WTC11 (cell line): ENCODE measurements around the gene TPRG1L. TPM values are rescaled to one million over a fixed set of nuclear protein-coding genes. Genes with fewer than 3 reads are reported as not detected.

ENCODE experiments used
- ATAC-seq: fragments of 200-7000 bp; cut with Tn5 transposase; 2 replicates; pipeline ENCODE4 v1.10.0; 2021; ENCODE audit warnings: mild to moderate bottlenecking, moderate library complexity
- CTCF ChIA-PET: fragments of 300-600 bp; sonication (Branson Sonifier 250); formaldehyde crosslinking; loops from one replicate; lab custom pipeline; 2021; ENCODE audit warnings: antibody characterized with exemption; lab: Charles Lee
- POLR2A ChIA-PET: fragments of 350-600 bp; sonication (Branson Sonifier 250); formaldehyde crosslinking; loops from one replicate; lab custom pipeline; 2021; ENCODE audit warnings: antibody characterized with exemption; lab: Charles Lee
- DNase-seq: peaks from one replicate; pipeline ENCODE4 v3.0.0; 2021; ENCODE audit warnings: low spot score
- H3K27ac Mint-ChIP-seq: 2 replicates; pipeline ENCODE4 v1.8.0; 2021; ENCODE audit warnings: mixed read lengths
- H3K27me3 Mint-ChIP-seq: 2 replicates; pipeline ENCODE4 v1.8.0; 2021; ENCODE audit warnings: low read depth, mild to moderate bottlenecking, moderate library complexity, mixed read lengths
- H3K36me3 Mint-ChIP-seq: 2 replicates; pipeline ENCODE4 v1.8.0; 2021; ENCODE audit warnings: mixed read lengths
- H3K4me1 Mint-ChIP-seq: 2 replicates; pipeline ENCODE4 v1.8.0; 2022; ENCODE audit warnings: mixed read lengths
- H3K4me3 Mint-ChIP-seq: 2 replicates; pipeline ENCODE4 v1.8.0; 2021; ENCODE audit warnings: mild to moderate bottlenecking, moderate library complexity, mixed read lengths
- H3K9me3 Mint-ChIP-seq: 2 replicates; pipeline ENCODE4 v1.8.0; 2021; ENCODE audit warnings: mixed read lengths
- ESRRA ChIP-seq: sonication (generic); formaldehyde crosslinking; IDR thresholded peaks from 2 replicates; pipeline ENCODE4 v1.8.1; 2022; ENCODE audit warnings: mild to moderate bottlenecking, missing genetic modification reagents, borderline replicate concordance
- FOXK1 ChIP-seq: sonication (generic); formaldehyde crosslinking; IDR thresholded peaks from 2 replicates; pipeline ENCODE4 v1.8.0; 2022; ENCODE audit warnings: mild to moderate bottlenecking, moderate library complexity, missing genetic modification reagents
- GABPB1 ChIP-seq: sonication (generic); formaldehyde crosslinking; IDR thresholded peaks from 2 replicates; pipeline ENCODE4 v1.8.1; 2023; ENCODE audit warnings: mild to moderate bottlenecking, missing genetic modification reagents
- MYBL2 ChIP-seq: sonication (generic); formaldehyde crosslinking; IDR thresholded peaks from 2 replicates; pipeline ENCODE4 v1.8.1; 2023; ENCODE audit warnings: mild to moderate bottlenecking, moderate library complexity, missing genetic modification reagents
- NFYB ChIP-seq: sonication (generic); formaldehyde crosslinking; conservative IDR thresholded peaks from 2 replicates; pipeline ENCODE4 v1.8.0; 2022; ENCODE audit warnings: low read depth, missing genetic modification reagents
- NR1H2 ChIP-seq: sonication (generic); formaldehyde crosslinking; IDR thresholded peaks from 2 replicates; pipeline ENCODE4 v1.9.0; 2021; ENCODE audit warnings: mild to moderate bottlenecking, moderate library complexity, missing genetic modification reagents
- PREB ChIP-seq: sonication (generic); formaldehyde crosslinking; IDR thresholded peaks from 2 replicates; pipeline ENCODE4 v1.8.1; 2022; ENCODE audit warnings: mild to moderate bottlenecking, missing genetic modification reagents, moderate library complexity, borderline replicate concordance
- USF1 ChIP-seq: sonication (generic); formaldehyde crosslinking; IDR thresholded peaks from 2 replicates; pipeline ENCODE4 v1.8.0; 2022; ENCODE audit warnings: mild to moderate bottlenecking, missing genetic modification reagents
- ZNF219 ChIP-seq: sonication (generic); formaldehyde crosslinking; IDR thresholded peaks from 2 replicates; pipeline ENCODE4 v1.8.0; 2023; ENCODE audit warnings: missing genetic modification reagents, mild to moderate bottlenecking, borderline replicate concordance
- ZNF263 ChIP-seq: sonication (generic); formaldehyde crosslinking; IDR thresholded peaks from 2 replicates; pipeline ENCODE4 v1.8.1; 2022; ENCODE audit warnings: low read depth, mild to moderate bottlenecking, moderate library complexity, missing genetic modification reagents
- ZNF423 ChIP-seq: fragments of 250-450 bp; sonication (Bioruptor Pico); IDR thresholded peaks from 2 replicates; pipeline ENCODE4 v2.1.2; 2022; ENCODE audit warnings: mild to moderate bottlenecking, moderate library complexity
- ZSCAN18 ChIP-seq: fragments of 250-450 bp; sonication (Bioruptor Pico); IDR thresholded peaks from 2 replicates; pipeline ENCODE4 v2.1.2; 2022; ENCODE audit warnings: mild to moderate bottlenecking, moderate library complexity
- total RNA-seq: library from RNA; stranded (reverse); gene quantifications from 3 replicates; pipeline ENCODE4 v1.2.3, GENCODE V29; 2021
- TF ChIP-seq, protein P1 (sequence below): sonication (generic); formaldehyde crosslinking; IDR thresholded peaks from 2 replicates; pipeline ENCODE4 v1.8.1; 2023; ENCODE audit warnings: mild to moderate bottlenecking, missing genetic modification reagents, borderline replicate concordance
- TF ChIP-seq, protein P2 (sequence below): sonication (generic); formaldehyde crosslinking; IDR thresholded peaks from 2 replicates; pipeline ENCODE4 v1.8.1; 2022; ENCODE audit warnings: low read depth, missing genetic modification reagents, borderline replicate concordance
- TF ChIP-seq, protein P3 (sequence below): sonication (generic); formaldehyde crosslinking; IDR thresholded peaks from 2 replicates; pipeline ENCODE4 v1.8.1; 2022; ENCODE audit warnings: low read depth, mild to moderate bottlenecking, moderate library complexity, missing genetic modification reagents, borderline replicate concordance
- TF ChIP-seq, protein P4 (sequence below): fragments of 250-450 bp; sonication (Bioruptor Pico); IDR thresholded peaks from 2 replicates; pipeline ENCODE4 v1.9.0; 2021; ENCODE audit warnings: mild to moderate bottlenecking, borderline replicate concordance
- TF ChIP-seq, protein P5 (sequence below): sonication (generic); formaldehyde crosslinking; IDR thresholded peaks from 2 replicates; pipeline ENCODE4 v1.8.1; 2023; ENCODE audit warnings: mild to moderate bottlenecking, missing genetic modification reagents, moderate library complexity

Gene TPRG1L
- total RNA-seq, 1 experiment from 2014 or later: 20.9 TPM

DNA sequence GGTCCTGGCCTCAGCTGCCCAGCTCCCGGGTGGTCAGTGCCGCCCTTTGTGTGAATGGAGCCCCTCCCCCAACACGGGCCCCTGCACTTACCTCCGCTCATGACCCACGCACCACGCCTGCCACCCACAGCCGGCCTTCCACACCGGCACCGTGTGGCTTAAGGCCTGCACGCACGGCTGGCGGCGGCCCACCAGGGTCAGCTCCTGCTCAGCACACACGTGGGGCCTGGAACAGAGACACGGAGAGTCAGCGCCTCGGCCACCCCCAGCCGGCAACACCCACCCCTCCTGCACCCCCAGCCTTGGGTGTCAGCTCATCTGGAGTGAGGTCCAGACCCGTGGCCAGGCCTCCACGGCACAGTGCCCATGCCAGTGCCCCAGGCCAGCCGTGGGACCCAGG, 22.4 kb upstream of the TPRG1L start:
- Mint-ChIP-seq H3K4me3 (no peak overlapping the region), H3K9me3 (no peaks in the 10 kb centered on the region), H3K27me3 (no peaks in the 10 kb centered on the region), H3K27ac (no peak overlapping the region), H3K4me1 (peaks cover 13% of the 10 kb centered on the region), H3K36me3 (no peaks in the 10 kb centered on the region)
- ATAC-seq: no peak
- DNase-seq: no peak
- POLR2A ChIA-PET: no interaction called here
- TF ChIP-seq, protein P1, sequence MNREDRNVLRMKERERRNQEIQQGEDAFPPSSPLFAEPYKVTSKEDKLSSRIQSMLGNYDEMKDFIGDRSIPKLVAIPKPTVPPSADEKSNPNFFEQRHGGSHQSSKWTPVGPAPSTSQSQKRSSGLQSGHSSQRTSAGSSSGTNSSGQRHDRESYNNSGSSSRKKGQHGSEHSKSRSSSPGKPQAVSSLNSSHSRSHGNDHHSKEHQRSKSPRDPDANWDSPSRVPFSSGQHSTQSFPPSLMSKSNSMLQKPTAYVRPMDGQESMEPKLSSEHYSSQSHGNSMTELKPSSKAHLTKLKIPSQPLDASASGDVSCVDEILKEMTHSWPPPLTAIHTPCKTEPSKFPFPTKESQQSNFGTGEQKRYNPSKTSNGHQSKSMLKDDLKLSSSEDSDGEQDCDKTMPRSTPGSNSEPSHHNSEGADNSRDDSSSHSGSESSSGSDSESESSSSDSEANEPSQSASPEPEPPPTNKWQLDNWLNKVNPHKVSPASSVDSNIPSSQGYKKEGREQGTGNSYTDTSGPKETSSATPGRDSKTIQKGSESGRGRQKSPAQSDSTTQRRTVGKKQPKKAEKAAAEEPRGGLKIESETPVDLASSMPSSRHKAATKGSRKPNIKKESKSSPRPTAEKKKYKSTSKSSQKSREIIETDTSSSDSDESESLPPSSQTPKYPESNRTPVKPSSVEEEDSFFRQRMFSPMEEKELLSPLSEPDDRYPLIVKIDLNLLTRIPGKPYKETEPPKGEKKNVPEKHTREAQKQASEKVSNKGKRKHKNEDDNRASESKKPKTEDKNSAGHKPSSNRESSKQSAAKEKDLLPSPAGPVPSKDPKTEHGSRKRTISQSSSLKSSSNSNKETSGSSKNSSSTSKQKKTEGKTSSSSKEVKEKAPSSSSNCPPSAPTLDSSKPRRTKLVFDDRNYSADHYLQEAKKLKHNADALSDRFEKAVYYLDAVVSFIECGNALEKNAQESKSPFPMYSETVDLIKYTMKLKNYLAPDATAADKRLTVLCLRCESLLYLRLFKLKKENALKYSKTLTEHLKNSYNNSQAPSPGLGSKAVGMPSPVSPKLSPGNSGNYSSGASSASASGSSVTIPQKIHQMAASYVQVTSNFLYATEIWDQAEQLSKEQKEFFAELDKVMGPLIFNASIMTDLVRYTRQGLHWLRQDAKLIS: no peak
- TF ChIP-seq USF1 (CRISPR knock-in tag) (no peak), ZNF219 (no peak), ZNF263 (CRISPR knock-in tag) (no peak), FOXK1 (no peak), ZNF423 (CRISPR knock-in tag) (no peak)
- TF ChIP-seq, protein P2, sequence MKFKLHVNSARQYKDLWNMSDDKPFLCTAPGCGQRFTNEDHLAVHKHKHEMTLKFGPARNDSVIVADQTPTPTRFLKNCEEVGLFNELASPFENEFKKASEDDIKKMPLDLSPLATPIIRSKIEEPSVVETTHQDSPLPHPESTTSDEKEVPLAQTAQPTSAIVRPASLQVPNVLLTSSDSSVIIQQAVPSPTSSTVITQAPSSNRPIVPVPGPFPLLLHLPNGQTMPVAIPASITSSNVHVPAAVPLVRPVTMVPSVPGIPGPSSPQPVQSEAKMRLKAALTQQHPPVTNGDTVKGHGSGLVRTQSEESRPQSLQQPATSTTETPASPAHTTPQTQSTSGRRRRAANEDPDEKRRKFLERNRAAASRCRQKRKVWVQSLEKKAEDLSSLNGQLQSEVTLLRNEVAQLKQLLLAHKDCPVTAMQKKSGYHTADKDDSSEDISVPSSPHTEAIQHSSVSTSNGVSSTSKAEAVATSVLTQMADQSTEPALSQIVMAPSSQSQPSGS (CRISPR knock-in tag): no peak
- TF ChIP-seq, protein P3, sequence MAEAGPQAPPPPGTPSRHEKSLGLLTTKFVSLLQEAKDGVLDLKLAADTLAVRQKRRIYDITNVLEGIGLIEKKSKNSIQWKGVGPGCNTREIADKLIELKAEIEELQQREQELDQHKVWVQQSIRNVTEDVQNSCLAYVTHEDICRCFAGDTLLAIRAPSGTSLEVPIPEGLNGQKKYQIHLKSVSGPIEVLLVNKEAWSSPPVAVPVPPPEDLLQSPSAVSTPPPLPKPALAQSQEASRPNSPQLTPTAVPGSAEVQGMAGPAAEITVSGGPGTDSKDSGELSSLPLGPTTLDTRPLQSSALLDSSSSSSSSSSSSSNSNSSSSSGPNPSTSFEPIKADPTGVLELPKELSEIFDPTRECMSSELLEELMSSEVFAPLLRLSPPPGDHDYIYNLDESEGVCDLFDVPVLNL (CRISPR knock-in tag): no peak
- TF ChIP-seq, protein P4, sequence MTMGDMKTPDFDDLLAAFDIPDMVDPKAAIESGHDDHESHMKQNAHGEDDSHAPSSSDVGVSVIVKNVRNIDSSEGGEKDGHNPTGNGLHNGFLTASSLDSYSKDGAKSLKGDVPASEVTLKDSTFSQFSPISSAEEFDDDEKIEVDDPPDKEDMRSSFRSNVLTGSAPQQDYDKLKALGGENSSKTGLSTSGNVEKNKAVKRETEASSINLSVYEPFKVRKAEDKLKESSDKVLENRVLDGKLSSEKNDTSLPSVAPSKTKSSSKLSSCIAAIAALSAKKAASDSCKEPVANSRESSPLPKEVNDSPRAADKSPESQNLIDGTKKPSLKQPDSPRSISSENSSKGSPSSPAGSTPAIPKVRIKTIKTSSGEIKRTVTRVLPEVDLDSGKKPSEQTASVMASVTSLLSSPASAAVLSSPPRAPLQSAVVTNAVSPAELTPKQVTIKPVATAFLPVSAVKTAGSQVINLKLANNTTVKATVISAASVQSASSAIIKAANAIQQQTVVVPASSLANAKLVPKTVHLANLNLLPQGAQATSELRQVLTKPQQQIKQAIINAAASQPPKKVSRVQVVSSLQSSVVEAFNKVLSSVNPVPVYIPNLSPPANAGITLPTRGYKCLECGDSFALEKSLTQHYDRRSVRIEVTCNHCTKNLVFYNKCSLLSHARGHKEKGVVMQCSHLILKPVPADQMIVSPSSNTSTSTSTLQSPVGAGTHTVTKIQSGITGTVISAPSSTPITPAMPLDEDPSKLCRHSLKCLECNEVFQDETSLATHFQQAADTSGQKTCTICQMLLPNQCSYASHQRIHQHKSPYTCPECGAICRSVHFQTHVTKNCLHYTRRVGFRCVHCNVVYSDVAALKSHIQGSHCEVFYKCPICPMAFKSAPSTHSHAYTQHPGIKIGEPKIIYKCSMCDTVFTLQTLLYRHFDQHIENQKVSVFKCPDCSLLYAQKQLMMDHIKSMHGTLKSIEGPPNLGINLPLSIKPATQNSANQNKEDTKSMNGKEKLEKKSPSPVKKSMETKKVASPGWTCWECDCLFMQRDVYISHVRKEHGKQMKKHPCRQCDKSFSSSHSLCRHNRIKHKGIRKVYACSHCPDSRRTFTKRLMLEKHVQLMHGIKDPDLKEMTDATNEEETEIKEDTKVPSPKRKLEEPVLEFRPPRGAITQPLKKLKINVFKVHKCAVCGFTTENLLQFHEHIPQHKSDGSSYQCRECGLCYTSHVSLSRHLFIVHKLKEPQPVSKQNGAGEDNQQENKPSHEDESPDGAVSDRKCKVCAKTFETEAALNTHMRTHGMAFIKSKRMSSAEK (CRISPR knock-in tag): no peak
- CTCF ChIA-PET: interaction anchor here (0.6 to 3.7 kb wide), 5 partner anchors 9 to 122 kb away, joined by 3 to 16 read pairs (median 4); no protein-coding TSS in a partner anchor

- POLR2A ChIA-PET: no interaction called here
- CTCF ChIA-PET: interaction anchor here (1.0 to 3.7 kb wide), 3 partner anchors 12 to 121 kb away, joined by 3 to 16 read pairs (median 4); no protein-coding TSS in a partner anchor
Observed at GRCh38 chr1:3603156-3603555, 21.7 kb upstream of the TPRG1L start.

More at GRCh38 chr1:3603156-3603555, 21.7 kb upstream of the TPRG1L start:
- H3K27ac Mint-ChIP-seq: no peak overlapping the region
- H3K4me1 Mint-ChIP-seq: peaks cover 6% of the 10 kb centered on the region
- no peak overlapping the region for H3K4me3 Mint-ChIP-seq
- DNase-seq (no peak), ATAC-seq (no peak)
- TF ChIP-seq PREB (CRISPR knock-in tag) (no peak), GABPB1 (CRISPR knock-in tag) (no peak), NFYB (no peak), ESRRA (CRISPR knock-in tag) (no peak), NR1H2 (CRISPR knock-in tag) (no peak), ZSCAN18 (CRISPR knock-in tag) (no peak), MYBL2 (no peak)
- TF ChIP-seq, protein P5, sequence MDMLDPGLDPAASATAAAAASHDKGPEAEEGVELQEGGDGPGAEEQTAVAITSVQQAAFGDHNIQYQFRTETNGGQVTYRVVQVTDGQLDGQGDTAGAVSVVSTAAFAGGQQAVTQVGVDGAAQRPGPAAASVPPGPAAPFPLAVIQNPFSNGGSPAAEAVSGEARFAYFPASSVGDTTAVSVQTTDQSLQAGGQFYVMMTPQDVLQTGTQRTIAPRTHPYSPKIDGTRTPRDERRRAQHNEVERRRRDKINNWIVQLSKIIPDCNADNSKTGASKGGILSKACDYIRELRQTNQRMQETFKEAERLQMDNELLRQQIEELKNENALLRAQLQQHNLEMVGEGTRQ (CRISPR knock-in tag): no peak
- H3K27me3 Mint-ChIP-seq: no peaks in the 10 kb centered on the region
- H3K36me3 Mint-ChIP-seq: no peaks in the 10 kb centered on the region
- no peaks in the 10 kb centered on the region for H3K9me3 Mint-ChIP-seq
